ENCODE results near the gene EPN2. TPM values are rescaled to one million over a fixed set of nuclear protein-coding genes. Genes with fewer than 3 reads are reported as not detected.

EPN2 gene
- total RNA-seq, 2 donors from 2014 or later = 6.0 to 7.2 TPM

GRCh38 chr17:19317359-19318095 is 80.4 kb downstream of the EPN2 start:
- ATAC-seq (no peak), DNase-seq (no peak)
- Mint-ChIP-seq H3K27me3 (peaks cover 12% of the 10 kb centered on the region), H3K4me3 (no peak overlapping the region), H3K4me1 (peaks cover 4% of the 10 kb centered on the region), H3K36me3 (ENCODE audit: low read depth) (peaks cover 4% of the 10 kb centered on the region), H3K27ac (no peak overlapping the region)
- H3K9me3 ChIP-seq (ENCODE audit: control insufficient read depth, low read length, poor library complexity, severe bottlenecking) = no peaks in the 10 kb centered on the region

DNA sequence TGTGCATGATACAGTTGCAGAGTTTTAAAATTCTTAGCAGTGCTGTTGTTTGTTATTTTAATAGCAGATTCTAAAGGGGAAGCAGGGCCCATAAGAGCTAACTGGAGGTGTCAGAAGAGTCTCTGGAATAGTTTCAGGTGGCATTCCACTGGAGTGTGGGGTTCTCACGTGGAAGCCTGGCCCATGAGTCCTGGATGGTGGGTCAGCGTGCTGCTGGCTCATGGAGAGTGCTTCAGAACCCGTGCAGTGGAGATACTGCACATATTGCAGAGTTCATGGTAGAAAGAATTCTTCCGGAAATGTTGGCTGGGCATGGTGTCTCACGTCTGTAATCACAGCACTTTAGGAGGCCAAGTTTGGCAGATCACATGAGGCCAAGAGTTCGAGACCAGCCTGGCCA is 81.4 kb downstream of the EPN2 start:
- peaks cover 4% of the 10 kb centered on the region for H3K4me1 Mint-ChIP-seq
- H3K27ac Mint-ChIP-seq = no peak overlapping the region
- H3K36me3 Mint-ChIP-seq (ENCODE audit: low read depth) = peaks cover 8% of the 10 kb centered on the region
- no peak overlapping the region for H3K4me3 Mint-ChIP-seq
- DNase-seq = no peak
- peaks cover 12% of the 10 kb centered on the region for H3K27me3 Mint-ChIP-seq
- H3K9me3 ChIP-seq (ENCODE audit: control insufficient read depth, low read length, poor library complexity, severe bottlenecking) = no peaks in the 10 kb centered on the region
- ATAC-seq = no peak

GRCh38 chr17:19319771-19320505 is 82.8 kb downstream of the EPN2 start:
- peaks cover 7% of the 10 kb centered on the region for H3K27me3 Mint-ChIP-seq

GRCh38 chr17:19320876-19321275 is 83.7 kb downstream of the EPN2 start:
- Mint-ChIP-seq H3K27me3 (peaks cover 7% of the 10 kb centered on the region), H3K4me3 (no peak overlapping the region), H3K27ac (no peak overlapping the region), H3K36me3 (ENCODE audit: low read depth) (peaks cover 5% of the 10 kb centered on the region), H3K4me1 (no peaks in the 10 kb centered on the region)
- ATAC-seq (no peak), DNase-seq (no peak)
- no peaks in the 10 kb centered on the region for H3K9me3 ChIP-seq (ENCODE audit: control insufficient read depth, low read length, poor library complexity, severe bottlenecking)

More at GRCh38 chr17:19319771-19320505, 82.8 kb downstream of the EPN2 start:
- Mint-ChIP-seq H3K4me3 (no peak overlapping the region), H3K4me1 (no peaks in the 10 kb centered on the region), H3K27ac (no peak overlapping the region), H3K36me3 (ENCODE audit: low read depth) (peaks cover 5% of the 10 kb centered on the region)
- DNase-seq (no peak), ATAC-seq (no peak)
- no peaks in the 10 kb centered on the region for H3K9me3 ChIP-seq (ENCODE audit: control insufficient read depth, low read length, poor library complexity, severe bottlenecking)

DNA sequence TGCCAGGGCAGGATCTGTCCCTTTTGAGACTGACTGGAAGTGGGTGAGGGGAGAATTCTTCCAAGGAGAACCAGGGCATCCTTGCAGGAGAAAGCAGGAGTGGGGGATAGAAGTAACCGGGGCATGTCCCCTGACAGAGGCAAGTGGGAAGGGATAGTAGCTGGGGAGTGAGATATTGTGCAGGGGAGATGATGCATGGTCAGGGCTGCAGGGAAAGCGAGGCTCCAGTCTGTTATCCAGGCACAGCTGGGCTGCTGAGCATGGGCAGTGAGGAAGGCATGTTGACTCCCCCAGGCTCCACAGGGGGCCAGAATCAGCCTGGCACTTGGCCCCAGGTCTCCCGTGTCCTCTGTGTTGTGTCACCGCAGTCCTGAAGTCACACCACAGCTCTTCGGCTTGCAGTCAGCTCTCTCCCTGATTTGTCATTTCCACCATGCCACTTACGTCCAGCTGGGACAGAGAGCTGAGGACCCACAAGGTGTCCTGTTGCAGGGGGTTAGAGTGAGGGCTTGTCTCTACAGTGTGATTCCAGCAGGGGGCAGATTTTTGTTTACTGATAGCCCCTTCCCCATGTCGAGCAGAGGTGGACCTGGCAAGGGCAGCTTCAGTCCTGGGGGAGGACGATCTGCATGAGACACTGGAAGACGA is 84.4 kb downstream of the EPN2 start:
- H3K36me3 Mint-ChIP-seq (ENCODE audit: low read depth) = peaks cover 5% of the 10 kb centered on the region
- no peak for ATAC-seq
- no peak overlapping the region for H3K27ac Mint-ChIP-seq
- no peaks in the 10 kb centered on the region for H3K4me1 Mint-ChIP-seq
- no peaks in the 10 kb centered on the region for H3K9me3 ChIP-seq (ENCODE audit: control insufficient read depth, low read length, poor library complexity, severe bottlenecking)
- DNase-seq = no peak
- peaks cover 7% of the 10 kb centered on the region for H3K27me3 Mint-ChIP-seq
- no peak overlapping the region for H3K4me3 Mint-ChIP-seq

GRCh38 chr17:19322129-19322505 is 85.0 kb downstream of the EPN2 start:
- ATAC-seq (no peak), DNase-seq (no peak)
- peaks cover 7% of the 10 kb centered on the region for H3K27me3 Mint-ChIP-seq

GRCh38 chr17:19322861-19323260 is 85.7 kb downstream of the EPN2 start:
- ATAC-seq = no peak

More at GRCh38 chr17:19322129-19322505, 85.0 kb downstream of the EPN2 start:
- no peak overlapping the region for H3K27ac Mint-ChIP-seq
- no peaks in the 10 kb centered on the region for H3K4me1 Mint-ChIP-seq
- no peak overlapping the region for H3K4me3 Mint-ChIP-seq
- peaks cover 5% of the 10 kb centered on the region for H3K36me3 Mint-ChIP-seq (ENCODE audit: low read depth)
- H3K9me3 ChIP-seq (ENCODE audit: control insufficient read depth, low read length, poor library complexity, severe bottlenecking) = no peaks in the 10 kb centered on the region

DNA sequence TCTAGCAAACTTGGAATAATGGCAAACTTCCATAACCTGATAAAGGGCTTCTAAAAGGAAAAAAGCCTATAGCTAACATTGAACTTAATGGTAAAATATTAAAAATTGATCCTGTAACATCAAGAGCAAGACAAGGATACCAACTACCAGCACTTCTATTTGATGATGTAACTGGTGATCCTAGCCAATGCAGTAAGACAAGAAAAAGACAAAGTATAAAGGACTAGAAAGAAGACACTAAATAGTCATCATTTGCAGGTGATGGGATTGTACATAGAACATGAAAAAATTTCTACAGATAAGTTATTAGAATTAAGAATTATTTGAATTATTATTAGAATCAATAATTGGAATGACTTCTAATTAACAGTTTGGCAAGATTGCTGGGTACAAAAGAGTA is 88.4 kb downstream of the EPN2 start:
- no peak overlapping the region for H3K4me3 Mint-ChIP-seq
- H3K9me3 ChIP-seq (ENCODE audit: control insufficient read depth, low read length, poor library complexity, severe bottlenecking) = no peaks in the 10 kb centered on the region
- ATAC-seq = no peak

More at GRCh38 chr17:19322861-19323260, 85.7 kb downstream of the EPN2 start:
- H3K9me3 ChIP-seq (ENCODE audit: control insufficient read depth, low read length, poor library complexity, severe bottlenecking) = no peaks in the 10 kb centered on the region
- peaks cover 5% of the 10 kb centered on the region for H3K36me3 Mint-ChIP-seq (ENCODE audit: low read depth)
- H3K4me1 Mint-ChIP-seq = no peaks in the 10 kb centered on the region
- no peak overlapping the region for H3K27ac Mint-ChIP-seq
- no peak overlapping the region for H3K4me3 Mint-ChIP-seq
- no peak for DNase-seq
- H3K27me3 Mint-ChIP-seq = peaks cover 7% of the 10 kb centered on the region

DNA sequence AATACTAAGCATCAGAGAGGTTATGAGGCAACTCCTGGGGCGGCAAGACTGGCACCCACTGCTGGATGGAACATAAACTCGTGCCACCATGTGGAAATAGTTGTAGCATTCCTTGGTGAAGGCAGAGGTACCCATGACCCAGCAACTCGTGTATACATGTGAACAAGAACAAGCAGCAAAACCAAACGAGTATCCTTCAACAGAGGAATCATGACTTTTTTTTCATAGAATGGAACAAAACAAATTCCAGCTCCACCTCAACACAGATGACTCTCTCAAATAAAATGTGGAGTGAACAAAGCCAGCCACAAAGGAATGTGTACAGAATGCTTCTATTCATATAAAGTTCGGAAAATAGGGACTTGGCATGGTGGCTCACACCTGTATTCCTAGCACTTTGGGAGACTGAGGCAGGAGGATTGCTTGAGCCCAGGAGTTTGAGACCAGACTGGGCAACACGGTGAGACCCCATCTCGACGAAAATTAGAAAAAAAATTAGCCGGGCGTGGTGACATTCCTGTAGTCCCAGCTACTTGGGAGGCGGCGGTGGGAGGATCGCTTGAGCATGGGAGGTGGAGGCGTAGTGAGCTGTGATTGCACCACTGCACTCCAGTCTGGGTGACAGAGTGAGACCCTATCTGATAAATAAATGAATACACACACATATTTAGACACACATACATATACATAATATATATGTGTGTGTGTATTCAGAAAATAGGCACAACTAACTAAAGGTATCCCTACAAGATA is 90.0 kb downstream of the EPN2 start:
- H3K4me1 Mint-ChIP-seq = no peaks in the 10 kb centered on the region
- H3K9me3 ChIP-seq (ENCODE audit: control insufficient read depth, low read length, poor library complexity, severe bottlenecking) = no peaks in the 10 kb centered on the region
- no peak overlapping the region for H3K27ac Mint-ChIP-seq
- H3K27me3 Mint-ChIP-seq = peaks cover 17% of the 10 kb centered on the region
- no peak for ATAC-seq
- no peak for DNase-seq
- H3K4me3 Mint-ChIP-seq = no peak overlapping the region
- peaks cover 3% of the 10 kb centered on the region for H3K36me3 Mint-ChIP-seq (ENCODE audit: low read depth)

More for the DNA sequence above, 88.4 kb downstream of the EPN2 start:
- no peak for DNase-seq
- Mint-ChIP-seq H3K27me3 (peaks cover 17% of the 10 kb centered on the region), H3K27ac (no peak overlapping the region), H3K4me1 (no peaks in the 10 kb centered on the region), H3K36me3 (ENCODE audit: low read depth) (peaks cover 5% of the 10 kb centered on the region)

DNA sequence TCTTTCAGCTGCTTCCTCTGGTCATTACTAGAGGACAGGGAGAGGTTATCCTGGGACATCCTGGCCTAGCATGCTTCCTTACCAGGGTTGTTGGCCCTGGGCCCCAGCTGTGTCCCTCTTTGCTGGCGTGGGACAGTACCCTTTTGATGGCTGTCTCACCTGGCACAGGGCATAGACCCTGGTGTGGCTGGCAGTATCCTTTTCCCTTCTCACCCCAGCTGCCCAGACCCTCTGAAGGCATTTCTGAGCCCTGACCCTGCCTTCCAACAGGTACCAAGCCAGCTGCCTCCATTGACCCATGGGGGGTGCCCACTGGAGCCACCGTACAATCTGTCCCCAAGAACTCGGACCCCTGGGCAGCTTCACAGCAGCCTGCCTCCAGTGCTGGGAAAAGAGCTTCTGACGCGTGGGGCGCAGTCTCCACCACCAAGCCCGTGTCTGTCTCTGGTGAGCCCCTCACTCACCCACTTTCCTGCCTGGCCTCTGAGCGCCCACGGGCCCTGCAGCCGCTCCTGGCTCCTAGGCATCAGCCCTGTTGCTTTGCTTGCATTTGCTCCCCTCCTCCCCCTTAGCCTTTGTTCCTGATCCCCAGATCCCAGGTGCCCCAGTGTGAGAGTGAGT is 91.4 kb downstream of the EPN2 start:
- ATAC-seq (no peak), DNase-seq (no peak)
- H3K9me3 ChIP-seq (ENCODE audit: control insufficient read depth, low read length, poor library complexity, severe bottlenecking) = no peaks in the 10 kb centered on the region
- no peak overlapping the region for H3K4me3 Mint-ChIP-seq
- no peak overlapping the region for H3K27ac Mint-ChIP-seq
- no peaks in the 10 kb centered on the region for H3K36me3 Mint-ChIP-seq (ENCODE audit: low read depth)
- H3K4me1 Mint-ChIP-seq = peaks cover 4% of the 10 kb centered on the region
- peaks cover 10% of the 10 kb centered on the region for H3K27me3 Mint-ChIP-seq

- H3K27ac Mint-ChIP-seq = no peak overlapping the region
- no peaks in the 10 kb centered on the region for H3K9me3 ChIP-seq (ENCODE audit: control insufficient read depth, low read length, poor library complexity, severe bottlenecking)
- H3K36me3 Mint-ChIP-seq (ENCODE audit: low read depth) = no peaks in the 10 kb centered on the region
- H3K27me3 Mint-ChIP-seq = peaks cover 10% of the 10 kb centered on the region
- ATAC-seq (no peak), DNase-seq (no peak)
- H3K4me1 Mint-ChIP-seq = peaks cover 4% of the 10 kb centered on the region
- H3K4me3 Mint-ChIP-seq = no peak overlapping the region
These were observed 92.0 kb downstream of the EPN2 start for GRCh38 chr17:19329136-19329535.

GRCh38 chr17:19329839-19330238 is 92.7 kb downstream of the EPN2 start:
- DNase-seq = no peak
- no peaks in the 10 kb centered on the region for H3K9me3 ChIP-seq (ENCODE audit: control insufficient read depth, low read length, poor library complexity, severe bottlenecking)
- no peak overlapping the region for H3K4me3 Mint-ChIP-seq
- H3K27ac Mint-ChIP-seq = no peak overlapping the region
- no peak for ATAC-seq
- peaks cover 4% of the 10 kb centered on the region for H3K4me1 Mint-ChIP-seq
- H3K36me3 Mint-ChIP-seq (ENCODE audit: low read depth) = no peaks in the 10 kb centered on the region
- peaks cover 10% of the 10 kb centered on the region for H3K27me3 Mint-ChIP-seq

Data from T-helper 17 cell (primary cell).